Caco-2 (cell line): ENCODE data around the gene C10orf90. TPM values are rescaled to one million over a fixed set of nuclear protein-coding genes. Genes with fewer than 3 reads are reported as not detected.

Source experiments
- BruUV-seq: library from RNA; stranded (reverse); fragments of 400-500 nt; replicated peaks from 2 replicates; lab custom pipeline; 2021; lab: Mats Ljungman, UMichigan
- CTCF ChIA-PET: fragments of 300-600 bp; sonication (Branson Sonifier 250); formaldehyde crosslinking; loops from one replicate; lab custom pipeline; 2022; ENCODE audit warnings: antibody characterized with exemption; lab: Charles Lee
- POLR2A ChIA-PET: fragments of 300-600 bp; sonication (Branson Sonifier 250); formaldehyde crosslinking; loops from one replicate; lab custom pipeline; 2022; ENCODE audit warnings: antibody characterized with exemption; lab: Charles Lee
- DNase-seq, 2 experiments: peaks; one replicate each; pipeline versions ENCODE4 v3.0.0 to v3.0.0-alpha.2; 2020 to 2022
- H3K27me3 ChIP-seq: replicated peaks from 2 replicates; pipeline ENCODE4 v1.6.0; 2011; ENCODE audit warnings: low read length; ENCODE audit not compliant: control insufficient read depth, insufficient read depth
- H3K36me3 ChIP-seq: 2 replicates; pipeline ENCODE4 v1.5.1; 2011; ENCODE audit warnings: low read length; ENCODE audit not compliant: control insufficient read depth, insufficient read depth
- H3K4me1 ChIP-seq: fragments of 250-450 bp; sonication (Bioruptor Pico); 2 replicates; pipeline ENCODE4 v1.5.1; 2020; ENCODE audit warnings: mild to moderate bottlenecking
- H3K4me3 ChIP-seq: 2 replicates; pipeline ENCODE4 v1.5.1; 2011; ENCODE audit warnings: low read depth, mild to moderate bottlenecking, control low read depth, low read length
- H3K9me3 ChIP-seq: fragments of 250-450 bp; sonication (Bioruptor Pico); 2 replicates; pipeline ENCODE4 v1.5.1; 2020; ENCODE audit warnings: mild to moderate bottlenecking, moderate library complexity
- H3K27ac Mint-ChIP-seq: one replicate; pipeline ENCODE4 v1.8.0; 2022; ENCODE audit warnings: mixed read lengths; ENCODE audit not compliant: unreplicated experiment
- H3K27me3 Mint-ChIP-seq: one replicate; pipeline ENCODE4 v1.8.0; 2022; ENCODE audit warnings: mixed read lengths; ENCODE audit not compliant: insufficient read depth, unreplicated experiment
- H3K36me3 Mint-ChIP-seq: one replicate; pipeline ENCODE4 v1.8.0; 2022; ENCODE audit warnings: mild to moderate bottlenecking, mixed read lengths; ENCODE audit not compliant: insufficient read depth, unreplicated experiment
- H3K4me1 Mint-ChIP-seq: one replicate; pipeline ENCODE4 v1.8.0; 2022; ENCODE audit warnings: low read depth, mixed read lengths; ENCODE audit not compliant: unreplicated experiment
- H3K4me3 Mint-ChIP-seq: one replicate; pipeline ENCODE4 v1.8.0; 2022; ENCODE audit warnings: mild to moderate bottlenecking, moderate library complexity, mixed read lengths; ENCODE audit not compliant: unreplicated experiment
- H3K9me3 Mint-ChIP-seq: one replicate; pipeline ENCODE4 v1.8.0; 2022; ENCODE audit warnings: mixed read lengths; ENCODE audit not compliant: unreplicated experiment
- intact Hi-C: fragments of 100-400 bp; cut with micrococcal nuclease; formaldehyde crosslinking; loops from one replicate; pipeline ENCODE4 v1.10.0; 2022; ENCODE audit not compliant: unreplicated experiment
- total RNA-seq: library from RNA; stranded (reverse); gene quantifications from 2 replicates; pipeline ENCODE4 v1.2.3, GENCODE V29; 2022
- TF ChIP-seq, protein P1 (sequence below), 2 experiments: fragments of 200-600 bp in 1 of 2; IDR thresholded peaks; 1 replicate in 1 of 2; 2 replicates in 1 of 2; pipeline versions ENCODE4 v1.5.1 to v1.8.0; 2011 to 2022; ENCODE audit warnings: antibody characterized with exemption in 1 of 2, control low read depth in 1 of 2, inconsistent platforms in 1 of 2, low read depth in 1 of 2, low read length in 1 of 2, mild to moderate bottlenecking in 1 of 2, moderate library complexity in 1 of 2; ENCODE audit not compliant: insufficient read depth in 1 of 2, severe bottlenecking in 1 of 2, unreplicated experiment in 1 of 2

The C10orf90 gene
- total RNA-seq, 1 experiment from 2014 or later = not detected

GRCh38 chr10:126392068-126392467 is 278.4 kb downstream of the C10orf90 start:
- Histone ChIP-seq H3K27me3 (no peaks in the 10 kb centered on the region), H3K9me3 (no peaks in the 10 kb centered on the region), H3K4me1 (no peaks in the 10 kb centered on the region), H3K36me3 (no peaks in the 10 kb centered on the region), H3K4me3 (no peak overlapping the region)
- Mint-ChIP-seq H3K9me3 (no peaks in the 10 kb centered on the region), H3K27ac (no peak overlapping the region), H3K36me3 (peaks cover 2% of the 10 kb centered on the region), H3K4me3 (no peak overlapping the region), H3K27me3 (peaks cover 32% of the 10 kb centered on the region), H3K4me1 (peaks cover 5% of the 10 kb centered on the region)
- no peak for DNase-seq
- CTCF ChIA-PET = interaction anchor here (0.6 kb wide), 1 partner anchor 1094 kb away, joined by 4 read pairs; no protein-coding TSS in a partner anchor
- intact Hi-C loops = no loop called here
- no TSS peak for BruUV-seq
- POLR2A ChIA-PET = no interaction called here
- TF ChIP-seq, protein P1, sequence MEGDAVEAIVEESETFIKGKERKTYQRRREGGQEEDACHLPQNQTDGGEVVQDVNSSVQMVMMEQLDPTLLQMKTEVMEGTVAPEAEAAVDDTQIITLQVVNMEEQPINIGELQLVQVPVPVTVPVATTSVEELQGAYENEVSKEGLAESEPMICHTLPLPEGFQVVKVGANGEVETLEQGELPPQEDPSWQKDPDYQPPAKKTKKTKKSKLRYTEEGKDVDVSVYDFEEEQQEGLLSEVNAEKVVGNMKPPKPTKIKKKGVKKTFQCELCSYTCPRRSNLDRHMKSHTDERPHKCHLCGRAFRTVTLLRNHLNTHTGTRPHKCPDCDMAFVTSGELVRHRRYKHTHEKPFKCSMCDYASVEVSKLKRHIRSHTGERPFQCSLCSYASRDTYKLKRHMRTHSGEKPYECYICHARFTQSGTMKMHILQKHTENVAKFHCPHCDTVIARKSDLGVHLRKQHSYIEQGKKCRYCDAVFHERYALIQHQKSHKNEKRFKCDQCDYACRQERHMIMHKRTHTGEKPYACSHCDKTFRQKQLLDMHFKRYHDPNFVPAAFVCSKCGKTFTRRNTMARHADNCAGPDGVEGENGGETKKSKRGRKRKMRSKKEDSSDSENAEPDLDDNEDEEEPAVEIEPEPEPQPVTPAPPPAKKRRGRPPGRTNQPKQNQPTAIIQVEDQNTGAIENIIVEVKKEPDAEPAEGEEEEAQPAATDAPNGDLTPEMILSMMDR (IDR thresholded peaks at IDR 0.05; ENCODE audit: insufficient read depth in 1 of 2, low read depth in 1 of 2, low read length in 1 of 2, severe bottlenecking in 1 of 2, unreplicated experiment in 1 of 2) = no peak

DNA sequence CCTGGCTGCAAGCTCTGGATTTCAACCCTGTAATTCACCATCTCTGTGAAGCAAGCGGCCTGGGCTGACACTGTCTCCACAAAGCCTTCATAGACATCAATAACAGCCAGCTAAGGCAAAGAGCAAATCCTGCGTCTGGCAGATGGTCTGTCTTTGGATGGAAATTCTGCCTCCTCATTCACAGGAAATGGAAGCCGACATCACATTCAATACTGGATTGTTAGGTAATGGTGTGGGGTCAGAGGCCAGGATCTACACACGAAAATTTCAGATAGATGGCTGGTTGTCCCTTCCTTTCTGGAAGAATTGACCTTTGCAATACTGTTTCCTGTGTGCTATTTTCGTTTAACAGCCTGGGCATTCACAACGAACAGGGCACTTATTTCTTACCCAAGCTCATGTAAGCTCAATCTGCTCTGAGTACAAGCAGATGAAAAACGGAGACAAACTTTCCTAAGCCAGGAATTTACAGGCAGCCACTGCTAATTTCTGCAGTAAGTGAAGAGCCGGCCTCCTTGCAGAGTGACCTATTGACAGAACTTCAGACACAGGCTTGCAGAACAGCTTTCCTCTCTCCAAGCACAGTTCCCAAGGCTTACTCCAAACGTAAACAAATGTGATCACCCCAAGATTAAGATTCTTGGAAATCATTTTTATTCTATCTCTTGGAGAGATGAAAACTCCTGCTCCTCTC is 279.2 kb downstream of the C10orf90 start:
- intact Hi-C loops = no loop called here
- Mint-ChIP-seq H3K27ac (no peak overlapping the region), H3K9me3 (no peaks in the 10 kb centered on the region), H3K4me3 (no peak overlapping the region), H3K4me1 (peaks cover 10% of the 10 kb centered on the region), H3K27me3 (peaks cover 38% of the 10 kb centered on the region), H3K36me3 (peaks cover 4% of the 10 kb centered on the region)
- no TSS peak for BruUV-seq
- no peaks in the 10 kb centered on the region for H3K27me3 ChIP-seq
- no peak overlapping the region for H3K4me3 ChIP-seq
- H3K36me3 ChIP-seq = no peaks in the 10 kb centered on the region
- DNase-seq = no peak
- POLR2A ChIA-PET = no interaction called here
- no peaks in the 10 kb centered on the region for H3K9me3 ChIP-seq
- CTCF ChIA-PET = interaction anchor here (0.6 kb wide), 1 partner anchor 1095 kb away, joined by 4 read pairs; no protein-coding TSS in a partner anchor
- H3K4me1 ChIP-seq = no peaks in the 10 kb centered on the region
- TF ChIP-seq, protein P1 (IDR thresholded peaks at IDR 0.05; ENCODE audit: insufficient read depth in 1 of 2, low read depth in 1 of 2, low read length in 1 of 2, severe bottlenecking in 1 of 2, unreplicated experiment in 1 of 2) = no peak

DNA sequence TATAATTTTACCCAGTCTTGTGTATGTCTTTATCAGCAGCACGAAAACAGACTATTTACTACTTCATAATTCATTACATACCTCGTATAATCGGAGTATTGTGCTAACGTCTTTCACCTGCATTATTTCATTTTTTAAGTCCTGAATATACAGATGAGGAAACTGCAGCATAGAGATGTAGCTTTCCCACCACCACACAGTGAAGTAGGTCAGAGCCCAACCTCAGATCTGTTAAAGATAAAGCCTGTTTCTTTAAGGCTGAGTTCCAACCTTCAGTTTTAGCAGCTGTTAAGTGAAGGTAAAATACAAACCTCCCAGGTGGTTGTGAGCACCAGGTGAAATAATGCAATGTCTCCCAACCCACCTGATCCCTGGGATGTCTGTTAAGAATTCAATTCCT is 280.2 kb downstream of the C10orf90 start:
- no peaks in the 10 kb centered on the region for H3K9me3 Mint-ChIP-seq
- peaks cover 10% of the 10 kb centered on the region for H3K4me1 Mint-ChIP-seq
- CTCF ChIA-PET = no interaction called here
- H3K36me3 ChIP-seq = no peaks in the 10 kb centered on the region
- H3K4me3 Mint-ChIP-seq = no peak overlapping the region
- H3K27me3 ChIP-seq = no peaks in the 10 kb centered on the region
- H3K36me3 Mint-ChIP-seq = peaks cover 4% of the 10 kb centered on the region
- H3K9me3 ChIP-seq = no peaks in the 10 kb centered on the region
- H3K4me3 ChIP-seq = no peak overlapping the region
- H3K27me3 Mint-ChIP-seq = peaks cover 36% of the 10 kb centered on the region
- no TSS peak for BruUV-seq
- H3K27ac Mint-ChIP-seq = no peak overlapping the region
- TF ChIP-seq, protein P1 (IDR thresholded peaks at IDR 0.05; ENCODE audit: insufficient read depth in 1 of 2, low read depth in 1 of 2, low read length in 1 of 2, severe bottlenecking in 1 of 2, unreplicated experiment in 1 of 2) = no peak
- intact Hi-C loops = no loop called here
- POLR2A ChIA-PET = no interaction called here
- DNase-seq = no peak
- no peaks in the 10 kb centered on the region for H3K4me1 ChIP-seq
